HCT116 (cell line): ENCODE results near the gene ZNF627.

Experiments used
- CTCF ChIP-seq, 3 experiments: fragments of 200-600 bp in 1 of 3; sonication (generic) in 1 of 3; IDR thresholded peaks in 2 of 3; conservative IDR thresholded peaks in 1 of 3; 2 replicates each; pipeline ENCODE4 v1.5.1; 2012 to 2017; ENCODE audit warnings: low read depth in 2 of 3, low read length in 2 of 3, antibody characterized with exemption in 1 of 3, borderline replicate concordance in 1 of 3, control low read depth in 1 of 3, mild to moderate bottlenecking in 1 of 3, mixed read lengths in 1 of 3, mixed run types in 1 of 3, moderate library complexity in 1 of 3; ENCODE audit not compliant: insufficient read depth in 1 of 3
- EZH2phosphoT487 ChIP-seq: fragments of 200-600 bp; IDR thresholded peaks from 2 replicates; pipeline ENCODE4 v1.6.1; 2018; ENCODE audit warnings: antibody characterized with exemption, borderline replicate concordance
- TF ChIP-seq, protein P1 (sequence below): IDR thresholded peaks from 2 replicates; pipeline ENCODE4 v1.6.1; 2012; ENCODE audit warnings: low read depth

GRCh38 chr19:11558881-11559828 lies 38.1 kb upstream of the ZNF627 start, which contains the start of gene ELOF1:
- no peak for TF ChIP-seq EZH2phosphoT487
- TF ChIP-seq, protein P1, sequence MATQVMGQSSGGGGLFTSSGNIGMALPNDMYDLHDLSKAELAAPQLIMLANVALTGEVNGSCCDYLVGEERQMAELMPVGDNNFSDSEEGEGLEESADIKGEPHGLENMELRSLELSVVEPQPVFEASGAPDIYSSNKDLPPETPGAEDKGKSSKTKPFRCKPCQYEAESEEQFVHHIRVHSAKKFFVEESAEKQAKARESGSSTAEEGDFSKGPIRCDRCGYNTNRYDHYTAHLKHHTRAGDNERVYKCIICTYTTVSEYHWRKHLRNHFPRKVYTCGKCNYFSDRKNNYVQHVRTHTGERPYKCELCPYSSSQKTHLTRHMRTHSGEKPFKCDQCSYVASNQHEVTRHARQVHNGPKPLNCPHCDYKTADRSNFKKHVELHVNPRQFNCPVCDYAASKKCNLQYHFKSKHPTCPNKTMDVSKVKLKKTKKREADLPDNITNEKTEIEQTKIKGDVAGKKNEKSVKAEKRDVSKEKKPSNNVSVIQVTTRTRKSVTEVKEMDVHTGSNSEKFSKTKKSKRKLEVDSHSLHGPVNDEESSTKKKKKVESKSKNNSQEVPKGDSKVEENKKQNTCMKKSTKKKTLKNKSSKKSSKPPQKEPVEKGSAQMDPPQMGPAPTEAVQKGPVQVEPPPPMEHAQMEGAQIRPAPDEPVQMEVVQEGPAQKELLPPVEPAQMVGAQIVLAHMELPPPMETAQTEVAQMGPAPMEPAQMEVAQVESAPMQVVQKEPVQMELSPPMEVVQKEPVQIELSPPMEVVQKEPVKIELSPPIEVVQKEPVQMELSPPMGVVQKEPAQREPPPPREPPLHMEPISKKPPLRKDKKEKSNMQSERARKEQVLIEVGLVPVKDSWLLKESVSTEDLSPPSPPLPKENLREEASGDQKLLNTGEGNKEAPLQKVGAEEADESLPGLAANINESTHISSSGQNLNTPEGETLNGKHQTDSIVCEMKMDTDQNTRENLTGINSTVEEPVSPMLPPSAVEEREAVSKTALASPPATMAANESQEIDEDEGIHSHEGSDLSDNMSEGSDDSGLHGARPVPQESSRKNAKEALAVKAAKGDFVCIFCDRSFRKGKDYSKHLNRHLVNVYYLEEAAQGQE = no peak
- peak in 2 of 3 experiments; percentile 7 to 28; a peak in 1 of 6 replicates for TF ChIP-seq CTCF (IDR thresholded peaks at IDR 0.05 in 2 of 3, conservative IDR thresholded peaks at IDR 0.05 in 1 of 3; ENCODE audit: borderline replicate concordance in 1 of 3, insufficient read depth in 1 of 3, low read depth in 2 of 3, low read length in 2 of 3)
